GM12872 (cell line): Measurements from ENCODE around the gene HNRNPUL2.

Experiments
- TF ChIP-seq, protein P1 (sequence below): IDR thresholded peaks from 3 replicates; pipeline ENCODE4 v1.5.1; 2011; ENCODE audit warnings: low read depth, mild to moderate bottlenecking, low read length, moderate library complexity; ENCODE audit not compliant: insufficient read depth

HNRNPUL2 gene

DNA sequence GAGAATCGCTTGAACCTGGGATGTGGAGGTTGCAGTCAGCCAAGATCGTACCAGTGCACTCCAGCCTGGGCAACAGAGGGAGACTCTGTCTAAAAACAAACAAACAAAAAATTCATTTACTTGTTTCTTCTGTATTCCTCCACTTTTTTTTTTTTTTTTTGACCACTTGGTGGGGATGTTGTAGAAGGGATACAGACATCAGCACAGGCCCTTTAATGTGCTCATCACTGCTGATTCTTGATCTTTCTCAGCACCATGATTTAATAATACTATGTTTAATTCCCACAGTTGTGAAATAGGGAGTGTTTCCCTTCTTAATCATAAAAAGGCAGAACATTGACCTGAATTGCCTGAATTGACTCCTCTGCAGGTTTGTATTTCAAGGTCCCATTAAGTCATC is 5.6 kb upstream of the HNRNPUL2 start:
- TF ChIP-seq, protein P1, sequence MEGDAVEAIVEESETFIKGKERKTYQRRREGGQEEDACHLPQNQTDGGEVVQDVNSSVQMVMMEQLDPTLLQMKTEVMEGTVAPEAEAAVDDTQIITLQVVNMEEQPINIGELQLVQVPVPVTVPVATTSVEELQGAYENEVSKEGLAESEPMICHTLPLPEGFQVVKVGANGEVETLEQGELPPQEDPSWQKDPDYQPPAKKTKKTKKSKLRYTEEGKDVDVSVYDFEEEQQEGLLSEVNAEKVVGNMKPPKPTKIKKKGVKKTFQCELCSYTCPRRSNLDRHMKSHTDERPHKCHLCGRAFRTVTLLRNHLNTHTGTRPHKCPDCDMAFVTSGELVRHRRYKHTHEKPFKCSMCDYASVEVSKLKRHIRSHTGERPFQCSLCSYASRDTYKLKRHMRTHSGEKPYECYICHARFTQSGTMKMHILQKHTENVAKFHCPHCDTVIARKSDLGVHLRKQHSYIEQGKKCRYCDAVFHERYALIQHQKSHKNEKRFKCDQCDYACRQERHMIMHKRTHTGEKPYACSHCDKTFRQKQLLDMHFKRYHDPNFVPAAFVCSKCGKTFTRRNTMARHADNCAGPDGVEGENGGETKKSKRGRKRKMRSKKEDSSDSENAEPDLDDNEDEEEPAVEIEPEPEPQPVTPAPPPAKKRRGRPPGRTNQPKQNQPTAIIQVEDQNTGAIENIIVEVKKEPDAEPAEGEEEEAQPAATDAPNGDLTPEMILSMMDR, result 0 out of 3 replicates have a peak, but pooled peaks have one; percentile 10

DNA sequence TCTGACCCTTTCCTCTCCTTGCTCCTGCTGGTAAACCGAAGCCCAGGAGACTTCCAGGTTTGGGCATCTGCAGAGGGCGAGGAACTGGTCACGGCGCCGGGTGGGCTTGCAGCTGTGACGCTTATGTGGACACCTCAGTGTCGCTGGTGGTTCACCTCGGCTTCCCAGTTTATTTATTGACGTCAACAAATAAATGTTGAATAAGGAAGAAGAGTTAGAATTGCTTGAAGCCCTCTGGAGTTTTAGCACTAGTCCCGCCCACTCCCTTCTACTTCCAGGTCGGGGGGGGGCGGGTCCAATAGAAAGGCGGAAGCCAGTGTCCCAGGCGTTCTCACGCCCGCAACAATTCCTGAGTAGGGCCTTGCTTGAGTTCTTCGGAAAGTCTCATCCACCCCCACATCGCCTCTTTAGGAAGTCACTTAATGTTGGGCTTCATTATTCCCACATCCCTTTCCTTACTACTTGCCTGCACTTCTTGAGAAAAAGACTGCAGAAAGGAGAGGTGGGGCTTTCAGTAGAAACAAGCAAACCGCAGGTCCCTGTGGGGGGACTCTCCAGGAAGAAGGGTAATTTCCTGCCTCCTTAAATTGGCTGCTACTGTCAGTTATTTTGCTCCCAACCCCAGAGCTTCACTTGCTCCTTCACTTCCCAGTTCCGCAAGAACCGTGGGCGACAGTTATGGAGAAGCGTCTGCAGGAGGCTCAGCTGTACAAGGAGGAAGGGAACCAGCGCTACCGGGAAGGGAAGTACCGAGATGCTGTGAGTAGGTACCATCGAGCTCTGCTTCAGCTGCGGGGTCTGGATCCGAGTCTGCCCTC is 1.1 kb upstream of the HNRNPUL2 start, which contains the start of gene TTC9C:
TTC9C (plus strand) TSS at position 316 of the 818 bp plus-strand sequence; CDS start at position 679, 363 bp downstream.
- TF ChIP-seq, protein P1, result no peak

DNA sequence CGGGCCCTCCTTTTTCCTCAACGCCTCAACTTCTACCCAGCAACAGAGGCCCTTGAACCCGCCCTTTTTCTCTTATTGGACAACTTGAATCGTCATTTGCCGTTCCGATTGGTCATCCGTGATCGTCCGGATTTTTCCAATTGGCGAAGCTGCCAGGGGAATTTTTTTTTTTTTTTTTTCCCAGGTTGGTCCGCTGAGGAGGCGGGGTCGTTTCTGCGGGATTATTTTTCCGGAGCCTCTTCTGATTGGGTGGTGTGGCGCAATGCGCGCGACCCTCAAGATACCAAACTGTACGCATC is 564 bp upstream of the HNRNPUL2 start:
- TF ChIP-seq, protein P1, result no peak

DNA sequence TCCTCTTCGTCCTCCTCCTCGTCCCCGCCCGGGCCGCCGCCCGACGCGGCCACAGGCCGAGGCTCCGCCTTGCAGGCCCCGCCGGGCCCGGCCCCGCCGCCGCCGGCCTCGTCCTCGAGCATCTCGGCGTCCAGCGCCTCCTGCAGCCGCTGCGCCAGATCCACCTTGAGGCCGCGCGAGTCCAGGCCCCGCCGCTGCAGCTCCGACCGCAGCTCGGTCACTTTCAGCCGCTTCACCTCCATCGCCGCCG is 417 bp downstream of the HNRNPUL2 start:
- TF ChIP-seq, protein P1, result no peak

DNA sequence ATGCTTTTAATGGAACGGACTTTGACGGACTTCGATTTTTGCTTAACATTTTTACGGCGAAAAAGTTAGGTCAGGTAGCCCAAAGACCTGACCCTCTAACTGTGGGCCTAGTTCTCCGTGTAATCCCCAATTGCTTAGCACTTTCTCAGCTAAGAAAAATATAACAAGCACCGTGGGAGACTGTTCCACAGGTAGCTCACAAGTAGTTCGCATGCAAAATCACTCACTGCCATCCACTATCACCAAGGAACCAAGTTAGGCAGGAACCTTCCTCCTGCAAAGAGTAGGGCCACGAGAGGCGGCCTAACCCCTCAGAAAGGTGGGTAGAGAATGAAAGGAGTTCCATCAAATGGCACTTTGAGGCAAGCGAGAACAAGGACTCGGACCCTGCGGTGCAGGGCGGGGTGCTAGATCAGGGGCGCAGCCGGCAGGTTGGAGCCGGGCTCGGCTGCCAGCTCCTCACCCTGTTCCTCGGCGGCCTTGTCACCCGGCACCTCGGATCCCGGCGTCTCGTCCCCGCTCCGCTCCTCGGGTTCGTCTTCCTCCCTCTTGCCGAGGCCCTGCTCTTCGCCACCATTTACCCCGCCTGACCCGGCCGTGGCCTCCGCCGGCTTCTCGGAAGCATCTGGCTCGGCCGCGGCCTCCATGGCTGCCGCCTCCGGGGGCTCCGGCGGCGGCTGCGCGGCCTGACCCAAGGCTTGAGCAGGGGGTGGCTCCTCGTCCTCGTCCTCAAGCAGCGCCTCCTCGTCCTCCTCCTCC is 922 bp downstream of the HNRNPUL2 start:
- TF ChIP-seq, protein P1, result no peak

DNA sequence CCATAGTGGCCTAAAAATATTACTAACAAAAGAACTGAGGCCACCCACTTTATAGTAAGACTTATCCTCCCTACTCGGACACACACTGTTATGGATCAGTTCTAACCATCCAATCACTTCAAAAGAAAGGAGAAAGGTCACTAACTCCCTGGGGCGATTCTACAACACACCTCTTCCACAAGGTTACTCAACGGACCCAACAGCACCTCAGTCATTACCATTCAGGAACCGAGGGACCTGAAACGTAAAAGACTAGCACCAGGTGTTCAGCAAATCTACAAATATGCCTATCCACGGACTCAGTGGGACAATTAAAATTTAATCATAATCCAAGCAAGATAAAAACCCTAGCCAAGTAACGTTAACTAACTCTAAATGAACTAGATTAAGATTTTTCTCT is 1.6 kb downstream of the HNRNPUL2 start:
- TF ChIP-seq, protein P1, result no peak

DNA sequence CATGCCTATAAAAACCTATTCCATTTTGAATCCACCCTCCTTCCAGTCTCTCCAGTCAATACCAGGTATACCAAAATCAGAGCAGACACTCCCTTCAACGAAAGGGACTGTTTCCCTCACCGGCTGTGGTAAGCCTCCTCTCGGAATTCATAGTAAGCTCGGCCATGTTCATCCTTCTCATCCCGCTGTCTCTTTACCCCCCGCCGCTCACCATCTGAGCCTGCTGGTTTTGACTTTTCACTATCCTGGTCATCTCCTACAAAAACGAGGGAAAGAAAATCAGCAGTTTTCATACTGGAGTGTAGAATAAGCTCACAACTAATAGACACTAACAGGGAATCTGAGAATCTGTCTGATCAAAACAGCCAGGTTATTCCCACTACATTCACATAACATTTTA is 3.1 kb downstream of the HNRNPUL2 start:
- TF ChIP-seq, protein P1, result no peak
